HG03064 (cell line): ENCODE results near the gene RGS3.

Experiments
- ATAC-seq: cut with Tn5 transposase; IDR thresholded peaks from one replicate; pipeline ENCODE4 v1.9.1; 2021; ENCODE audit warnings: low read depth; ENCODE audit not compliant: unreplicated experiment

The RGS3 gene

GRCh38 chr9:113528088-113528487 is 64.6 kb downstream of the RGS3 start:
- ATAC-seq: no peak

GRCh38 chr9:113528811-113529210 is 65.3 kb downstream of the RGS3 start:
- ATAC-seq: no peak

GRCh38 chr9:113529336-113530009 is 65.9 kb downstream of the RGS3 start:
- no peak for ATAC-seq

DNA sequence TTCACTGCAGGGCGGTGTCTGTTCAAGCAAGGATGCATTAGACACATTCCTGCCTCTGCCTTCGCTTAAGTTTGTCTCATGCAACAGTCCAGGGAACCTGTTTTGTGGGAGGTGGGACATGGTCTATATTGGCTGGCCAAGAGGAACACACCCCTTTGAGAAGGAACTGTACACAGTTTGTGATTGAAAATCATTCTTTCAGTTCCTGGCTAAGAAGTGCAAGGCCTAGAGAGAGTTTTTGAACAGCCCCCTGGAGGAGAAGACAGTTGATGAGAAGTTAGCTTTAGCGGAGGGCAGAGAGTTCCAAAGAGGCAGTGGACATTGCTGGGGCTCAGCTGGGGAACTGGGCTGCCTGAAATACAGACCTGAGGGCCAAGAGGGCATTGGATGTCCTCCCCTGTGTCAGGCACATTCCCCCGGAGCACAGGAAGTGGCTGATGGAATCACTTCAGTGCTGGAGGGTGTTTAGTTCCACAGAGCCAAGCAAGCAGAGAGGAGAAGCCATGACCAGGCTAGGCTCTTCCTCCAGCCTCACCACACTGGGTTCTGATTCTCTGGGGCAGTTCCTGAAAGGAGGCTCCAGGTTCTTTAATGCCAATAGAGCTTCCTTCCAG is 66.6 kb downstream of the RGS3 start:
- ATAC-seq: no peak

DNA sequence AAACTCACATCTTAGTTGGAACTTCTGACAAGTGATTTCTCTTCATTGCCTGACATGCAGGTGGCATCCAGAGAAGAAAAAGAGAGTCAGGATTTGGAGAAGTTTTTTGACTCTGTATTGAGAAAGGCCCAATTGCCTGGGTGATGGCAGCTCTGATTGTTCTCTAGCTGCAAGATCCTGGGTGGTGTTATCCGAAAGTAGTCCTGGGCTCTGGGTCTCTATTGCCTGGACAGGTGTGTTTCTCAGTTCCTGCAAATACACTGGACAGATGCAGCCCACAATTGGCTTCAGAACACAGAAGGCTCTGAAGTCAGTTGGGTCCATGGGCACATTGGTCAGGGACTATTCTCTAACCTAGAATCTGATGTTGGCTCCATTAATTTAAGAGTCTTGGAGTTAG is 67.4 kb downstream of the RGS3 start:
- no peak for ATAC-seq

DNA sequence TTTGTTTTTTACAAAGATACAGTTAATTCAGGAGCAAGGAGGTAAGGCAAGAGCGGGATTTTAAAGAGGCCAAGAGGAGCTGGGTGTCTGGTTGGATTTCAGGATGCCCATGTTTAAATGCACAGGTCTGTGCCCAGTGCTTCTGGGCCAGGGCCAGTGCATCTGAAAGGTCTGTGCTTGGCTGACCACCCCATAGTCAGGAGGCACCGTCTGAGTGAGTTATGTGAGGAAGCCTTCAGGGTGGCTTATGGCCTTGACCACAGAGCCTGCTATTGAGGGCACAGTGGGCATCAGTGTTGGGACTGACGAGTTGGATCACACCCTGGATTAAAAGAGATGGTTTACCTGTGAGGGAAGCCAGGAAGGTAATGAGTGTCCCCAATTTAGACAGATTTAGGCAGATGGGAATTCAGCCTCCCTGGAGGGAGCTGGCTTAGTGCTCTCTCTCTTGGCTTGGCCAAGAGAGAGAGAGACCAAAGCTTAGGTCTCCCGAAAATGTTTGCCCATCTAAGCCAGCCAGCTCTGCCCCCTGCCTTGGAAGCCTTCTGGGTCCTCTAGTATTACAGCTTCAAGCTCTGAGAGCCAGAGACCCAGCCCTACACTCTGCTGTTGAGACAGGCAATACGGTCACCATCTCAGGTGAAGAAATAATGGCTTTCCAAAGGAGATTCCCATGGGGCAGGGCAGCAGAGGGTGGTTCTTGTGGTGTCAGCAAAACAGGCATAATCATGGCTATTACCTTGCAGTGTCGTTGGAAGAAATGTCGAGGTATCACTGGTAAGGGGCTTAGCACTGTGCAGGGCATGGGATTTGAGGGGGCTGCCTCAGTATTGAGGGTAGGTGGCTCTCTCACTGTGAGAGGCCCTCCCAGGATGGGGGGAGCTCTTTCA is 68.6 kb downstream of the RGS3 start:
- no peak for ATAC-seq

GRCh38 chr9:113532809-113533190 is 69.3 kb downstream of the RGS3 start:
- ATAC-seq: no peak

- no peak for ATAC-seq
These were observed 70.1 kb downstream of the RGS3 start for GRCh38 chr9:113533335-113534225.

DNA sequence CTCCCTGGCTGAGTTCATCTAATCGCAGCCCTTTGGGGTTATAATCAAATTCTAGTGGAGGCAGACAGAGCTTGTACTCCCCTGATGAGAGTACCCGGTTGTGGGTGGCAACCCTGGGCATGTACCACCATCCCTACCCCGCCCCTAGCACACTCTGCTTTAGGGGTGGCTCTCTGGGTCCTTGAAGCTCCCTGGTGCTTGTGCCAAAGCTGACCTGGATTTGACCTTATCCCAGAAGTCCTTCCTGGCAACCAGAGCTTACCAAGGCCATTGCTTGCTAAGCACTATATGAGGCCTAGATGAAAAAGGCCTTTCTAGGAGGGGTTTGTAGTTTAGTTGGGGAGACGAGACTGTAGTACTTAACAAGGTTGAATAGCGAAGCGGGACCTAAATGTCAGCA is 72.2 kb downstream of the RGS3 start:
- ATAC-seq: no peak

GRCh38 chr9:113536166-113536482 is 72.6 kb downstream of the RGS3 start:
- ATAC-seq: no peak

- no peak for ATAC-seq
These were observed 73.1 kb downstream of the RGS3 start for GRCh38 chr9:113536483-113537228.

GRCh38 chr9:113537229-113537810 is 73.8 kb downstream of the RGS3 start:
- ATAC-seq: no peak

DNA sequence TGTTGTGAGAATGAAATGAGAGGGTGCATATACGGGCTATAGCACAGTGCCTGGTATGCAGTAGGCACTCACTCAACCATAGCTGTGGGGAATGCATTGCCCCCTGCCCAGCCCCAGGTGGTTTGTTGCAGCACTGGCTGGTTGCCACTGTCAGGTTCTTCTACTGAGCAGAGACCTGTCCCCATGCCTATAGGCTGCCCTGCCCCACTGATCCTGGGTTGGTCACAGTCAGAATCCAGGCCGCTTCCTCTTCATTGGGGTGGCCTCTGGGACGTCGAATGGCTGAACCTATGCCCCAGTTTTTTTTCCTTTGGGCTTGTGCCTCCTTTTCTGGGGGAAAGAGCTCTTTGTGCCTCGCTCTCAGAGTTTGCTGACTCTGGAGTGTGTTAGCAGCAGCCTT is 74.6 kb downstream of the RGS3 start:
- no peak for ATAC-seq

DNA sequence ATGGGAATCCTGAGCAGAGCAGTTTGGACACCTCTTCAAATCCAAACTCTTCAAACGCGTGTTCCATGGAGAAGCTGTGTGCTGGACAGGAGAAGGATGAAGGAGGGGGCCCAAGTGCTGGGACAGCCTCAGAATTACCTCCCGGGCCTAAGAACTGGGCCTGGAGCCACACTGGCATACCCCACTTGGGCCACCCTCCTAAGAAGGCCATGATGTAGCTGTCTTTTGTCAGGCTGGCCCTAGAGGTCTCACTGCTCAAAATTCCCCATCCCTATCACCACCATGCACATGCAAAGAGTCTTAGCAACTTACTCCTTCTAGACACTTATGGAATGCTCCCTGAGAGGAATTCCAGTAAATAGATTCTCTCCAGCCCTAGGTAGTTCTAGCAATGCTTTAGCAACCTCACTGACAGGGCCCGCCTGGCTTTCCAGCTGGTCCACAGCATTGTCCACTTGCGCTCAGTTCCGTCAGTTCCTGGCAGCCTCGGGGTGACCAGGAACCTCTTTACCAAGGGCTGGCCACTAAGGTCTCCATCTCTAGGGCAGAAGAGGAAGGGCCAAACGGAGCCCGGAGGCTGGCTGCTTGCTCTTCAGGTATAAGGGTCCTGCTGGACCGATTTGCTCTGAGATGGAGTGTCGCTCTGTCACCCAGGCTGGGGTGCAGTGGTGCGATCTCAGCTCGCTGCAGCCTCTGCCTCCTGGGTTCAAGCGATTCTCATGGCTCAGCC is 75.3 kb downstream of the RGS3 start:
- ATAC-seq: no peak

GRCh38 chr9:113540466-113540865 is 76.9 kb downstream of the RGS3 start:
- no peak for ATAC-seq

- no peak for ATAC-seq
These were observed 77.7 kb downstream of the RGS3 start for GRCh38 chr9:113541019-113541900.

DNA sequence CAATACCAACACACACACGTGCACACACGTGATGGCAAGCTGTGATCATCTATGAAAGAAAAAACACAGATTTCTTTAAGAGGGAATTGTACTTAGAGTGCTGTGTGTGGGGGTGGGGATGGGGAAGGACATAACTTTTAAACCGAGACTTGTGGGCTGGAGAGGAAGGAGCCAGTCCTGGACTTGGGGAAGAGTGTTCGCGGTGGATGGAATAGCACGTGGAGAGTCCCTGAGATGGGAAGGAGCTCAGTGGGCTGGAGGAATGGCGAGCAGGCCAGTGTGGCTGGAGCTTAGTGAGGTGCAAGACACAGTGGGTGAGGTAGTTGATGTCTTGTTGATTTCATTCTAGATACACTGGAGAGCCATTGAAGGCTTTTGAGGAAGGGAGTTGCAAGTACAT is 78.5 kb downstream of the RGS3 start:
- no peak for ATAC-seq

GRCh38 chr9:113542741-113543140 is 79.2 kb downstream of the RGS3 start:
- ATAC-seq: no peak
